Measurements from ENCODE around the gene SNED1. TPM values are rescaled to one million over a fixed set of nuclear protein-coding genes. Genes with fewer than 3 reads are reported as not detected.

SNED1 gene
- total RNA-seq, 1 experiment from 2014 or later, result 18.3 TPM

DNA sequence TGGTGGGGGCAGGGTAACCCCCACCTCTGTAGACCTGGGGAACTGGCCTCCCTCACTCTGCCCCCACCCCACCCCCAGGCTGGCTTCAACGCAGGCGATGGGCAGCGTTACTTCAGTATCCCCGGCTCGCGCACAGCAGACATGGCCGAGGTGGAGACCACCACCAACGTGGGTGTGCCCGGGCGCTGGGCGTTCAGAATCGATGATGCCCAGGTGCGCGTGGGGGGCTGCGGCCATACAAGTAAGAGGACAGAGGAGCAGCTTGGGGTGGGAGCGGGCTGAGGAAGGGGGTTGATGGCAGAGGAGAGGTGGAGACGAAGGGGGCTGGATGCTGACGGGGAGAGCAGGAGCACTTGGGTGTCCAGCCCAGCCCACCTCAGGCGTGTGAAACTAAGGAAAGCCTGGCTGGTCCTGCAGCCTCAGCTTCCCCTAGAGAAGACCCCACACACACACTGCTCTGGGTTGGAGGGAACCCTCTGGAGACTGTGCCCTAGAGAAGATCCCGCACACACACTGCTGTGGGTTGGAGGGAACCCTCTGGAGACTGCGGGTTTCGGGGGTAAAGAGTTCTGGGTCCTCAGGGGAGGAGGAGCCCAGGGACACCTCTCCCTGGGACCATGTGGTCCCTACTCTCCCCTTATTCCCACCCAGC, 36.2 kb downstream of the SNED1 start:
- no peak for DNase-seq (ENCODE audit: low read depth in 1 of 2, low spot score in 2 of 2)
- Histone ChIP-seq H3K4me3 (no peak overlapping the region), H3K4me1 (replicated peaks) (peaks cover 42% of the 10 kb centered on the region), H3K36me3 (peaks cover 51% of the 10 kb centered on the region), H3K9me3 (replicated peaks) (no peaks in the 10 kb centered on the region), H3K27ac (peak overlapping the region; percentile 78), H3K27me3 (replicated peaks) (no peaks in the 10 kb centered on the region)

DNA sequence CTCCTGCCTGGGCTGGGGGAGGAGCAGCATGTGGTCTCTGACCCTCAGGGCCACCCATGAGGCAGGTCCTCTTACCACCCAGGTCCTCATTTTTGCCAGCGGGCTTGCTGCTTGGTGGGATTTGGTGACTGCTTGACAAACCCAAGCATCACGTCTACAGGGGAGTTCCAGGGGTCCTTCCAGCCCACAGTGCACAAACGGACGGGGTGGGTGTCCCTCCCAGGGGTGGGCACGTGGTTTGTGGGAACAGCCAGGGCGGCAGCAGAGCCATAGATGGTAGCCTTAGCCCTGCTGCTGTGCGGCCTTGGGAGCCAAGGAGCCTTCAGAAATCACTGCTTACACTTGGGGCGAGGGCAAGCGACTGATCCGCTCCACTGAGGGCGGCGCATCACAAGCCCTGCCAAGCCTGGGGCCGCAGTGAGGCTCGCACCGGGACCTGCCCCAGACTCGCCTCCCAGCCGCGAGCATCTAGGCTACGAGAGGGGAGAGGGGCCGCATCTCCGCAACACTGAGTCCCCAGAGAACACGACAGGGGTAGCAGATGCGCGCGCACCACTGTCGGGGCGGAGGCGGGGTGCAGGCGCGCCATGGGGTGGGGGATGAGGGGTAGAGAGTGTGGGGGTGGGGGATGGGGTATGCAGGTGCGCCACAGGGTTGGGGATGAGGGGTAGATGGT, 36.9 kb downstream of the SNED1 start:
- Histone ChIP-seq H3K27ac (peak overlapping the region; percentile 78), H3K36me3 (peaks cover 58% of the 10 kb centered on the region), H3K27me3 (replicated peaks) (no peaks in the 10 kb centered on the region), H3K4me3 (peak overlapping the region; percentile 22), H3K9me3 (replicated peaks) (no peaks in the 10 kb centered on the region), H3K4me1 (replicated peaks) (peaks cover 42% of the 10 kb centered on the region)
- DNase-seq (ENCODE audit: low read depth in 1 of 2, low spot score in 2 of 2), result peak; percentile 93 to 94

DNA sequence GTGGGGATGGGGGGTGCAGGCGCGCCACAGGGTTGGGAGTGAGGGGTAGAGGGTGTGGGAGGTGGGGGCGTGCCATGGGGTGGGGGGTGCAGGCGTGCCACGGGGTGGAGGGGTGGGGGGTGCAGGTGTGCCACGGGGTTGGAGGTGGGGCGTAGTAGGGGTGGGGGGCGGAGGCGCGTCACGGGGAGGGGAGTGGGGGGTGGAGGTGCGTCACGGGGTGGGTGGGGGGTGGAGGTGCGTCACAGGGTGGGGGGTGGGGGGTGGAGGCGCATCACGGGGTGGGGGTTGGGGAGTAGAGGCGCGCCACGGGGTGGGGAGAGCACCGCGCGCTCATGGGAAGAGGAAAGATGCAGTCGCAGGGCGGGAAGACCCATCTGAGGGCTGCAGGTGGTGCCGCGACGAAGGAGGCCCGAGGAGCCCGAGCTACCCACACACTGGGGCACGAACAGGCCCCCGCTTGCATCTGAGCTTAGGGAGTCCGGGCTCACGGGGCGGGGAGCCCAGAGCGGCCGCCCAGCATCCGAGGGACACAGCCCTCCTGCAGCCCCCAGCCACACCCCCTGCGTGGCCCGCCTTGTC, 37.5 kb downstream of the SNED1 start:
- DNase-seq (ENCODE audit: low read depth in 1 of 2, low spot score in 2 of 2), result no peak
- peaks cover 42% of the 10 kb centered on the region for H3K4me1 ChIP-seq (replicated peaks)
- H3K27ac ChIP-seq, result peak overlapping the region; percentile 75
- H3K9me3 ChIP-seq (replicated peaks), result no peaks in the 10 kb centered on the region
- H3K36me3 ChIP-seq, result peaks cover 62% of the 10 kb centered on the region
- no peaks in the 10 kb centered on the region for H3K27me3 ChIP-seq (replicated peaks)
- peak overlapping the region; percentile 26 for H3K4me3 ChIP-seq

DNA sequence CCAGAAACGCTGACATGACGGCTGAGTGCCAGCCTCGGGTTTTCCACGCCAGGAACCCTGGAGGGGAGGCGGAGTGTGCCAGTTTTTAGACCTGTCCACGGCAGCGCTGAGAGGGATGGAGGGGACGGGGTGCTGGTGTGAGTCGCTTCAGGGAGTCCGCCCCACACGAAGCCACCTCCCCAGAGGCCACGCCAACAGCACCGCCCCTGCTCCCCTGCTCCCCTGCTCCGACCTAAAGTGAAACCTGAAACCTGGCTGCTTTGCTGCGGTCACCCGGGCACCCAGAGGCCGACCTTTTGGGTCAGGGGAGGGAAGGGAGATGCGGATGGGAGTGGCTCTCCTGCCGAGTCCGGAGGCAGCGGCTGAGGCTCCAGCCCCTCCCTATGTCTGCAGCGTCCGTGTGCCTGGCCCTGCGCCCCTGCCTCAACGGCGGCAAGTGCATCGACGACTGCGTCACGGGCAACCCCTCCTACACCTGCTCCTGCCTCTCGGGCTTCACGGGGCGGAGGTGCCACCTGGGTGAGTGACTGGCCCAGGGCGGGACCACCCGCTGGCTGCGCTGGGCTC, 38.1 kb downstream of the SNED1 start:
- no peaks in the 10 kb centered on the region for H3K9me3 ChIP-seq (replicated peaks)
- peaks cover 42% of the 10 kb centered on the region for H3K4me1 ChIP-seq (replicated peaks)
- peak; percentile 81 to 89 for DNase-seq (ENCODE audit: low read depth in 1 of 2, low spot score in 2 of 2)
- H3K27ac ChIP-seq, result peak overlapping the region; percentile 75
- no peaks in the 10 kb centered on the region for H3K27me3 ChIP-seq (replicated peaks)
- H3K4me3 ChIP-seq, result peak overlapping the region; percentile 26
- H3K36me3 ChIP-seq, result peaks cover 61% of the 10 kb centered on the region

DNA sequence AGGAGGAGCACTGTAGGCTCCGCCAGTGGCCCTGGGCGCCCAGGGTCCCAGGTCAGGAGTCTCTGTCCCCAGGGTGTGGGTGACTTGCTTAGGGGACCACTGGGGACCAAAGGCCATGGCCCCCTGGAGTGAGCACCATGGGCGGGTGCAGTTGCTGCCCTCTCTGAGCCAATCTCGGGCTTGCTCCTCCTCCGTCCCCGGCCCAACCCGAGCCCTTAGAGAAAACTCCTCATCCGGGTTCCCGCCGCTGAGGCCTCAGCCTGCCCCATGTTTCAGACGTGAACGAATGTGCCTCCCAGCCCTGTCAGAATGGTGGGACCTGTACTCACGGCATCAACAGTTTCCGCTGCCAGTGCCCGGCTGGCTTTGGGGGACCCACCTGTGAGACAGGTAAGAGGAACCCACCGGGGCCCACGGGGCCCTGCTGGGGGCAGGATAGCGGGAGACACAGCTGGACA, 38.6 kb downstream of the SNED1 start:
- Histone ChIP-seq H3K4me1 (replicated peaks) (peaks cover 42% of the 10 kb centered on the region), H3K9me3 (replicated peaks) (no peaks in the 10 kb centered on the region), H3K4me3 (peak overlapping the region; percentile 26), H3K27me3 (replicated peaks) (no peaks in the 10 kb centered on the region), H3K27ac (peak overlapping the region; percentile 75), H3K36me3 (peaks cover 66% of the 10 kb centered on the region)
- no peak for DNase-seq (ENCODE audit: low read depth in 1 of 2, low spot score in 2 of 2)

DNA sequence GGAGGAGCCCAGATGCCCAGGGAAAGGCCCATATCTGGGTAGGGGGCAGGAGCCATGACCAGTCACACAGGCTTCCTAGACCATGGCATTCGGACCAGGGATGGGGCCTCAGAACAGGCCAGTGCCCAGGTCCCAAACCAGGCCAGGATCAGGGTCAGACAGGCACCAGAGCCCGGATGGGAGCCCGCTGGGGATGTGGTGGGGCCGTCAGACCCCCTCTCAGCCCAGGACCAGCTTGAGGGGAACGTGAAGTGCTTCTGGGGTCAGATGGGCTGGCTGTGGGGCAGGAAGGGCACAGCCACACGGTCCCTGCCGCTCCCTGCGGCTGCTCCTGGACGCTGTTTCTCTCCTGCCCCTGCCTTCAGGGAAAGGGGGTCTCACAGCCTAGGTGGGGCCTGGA, 39.1 kb downstream of the SNED1 start:
- H3K27me3 ChIP-seq (replicated peaks), result no peaks in the 10 kb centered on the region
- H3K4me1 ChIP-seq (replicated peaks), result peaks cover 42% of the 10 kb centered on the region
- no peaks in the 10 kb centered on the region for H3K9me3 ChIP-seq (replicated peaks)
- no peak overlapping the region for H3K27ac ChIP-seq
- no peak for DNase-seq (ENCODE audit: low read depth in 1 of 2, low spot score in 2 of 2)
- H3K36me3 ChIP-seq, result peaks cover 70% of the 10 kb centered on the region
- H3K4me3 ChIP-seq, result no peak overlapping the region

DNA sequence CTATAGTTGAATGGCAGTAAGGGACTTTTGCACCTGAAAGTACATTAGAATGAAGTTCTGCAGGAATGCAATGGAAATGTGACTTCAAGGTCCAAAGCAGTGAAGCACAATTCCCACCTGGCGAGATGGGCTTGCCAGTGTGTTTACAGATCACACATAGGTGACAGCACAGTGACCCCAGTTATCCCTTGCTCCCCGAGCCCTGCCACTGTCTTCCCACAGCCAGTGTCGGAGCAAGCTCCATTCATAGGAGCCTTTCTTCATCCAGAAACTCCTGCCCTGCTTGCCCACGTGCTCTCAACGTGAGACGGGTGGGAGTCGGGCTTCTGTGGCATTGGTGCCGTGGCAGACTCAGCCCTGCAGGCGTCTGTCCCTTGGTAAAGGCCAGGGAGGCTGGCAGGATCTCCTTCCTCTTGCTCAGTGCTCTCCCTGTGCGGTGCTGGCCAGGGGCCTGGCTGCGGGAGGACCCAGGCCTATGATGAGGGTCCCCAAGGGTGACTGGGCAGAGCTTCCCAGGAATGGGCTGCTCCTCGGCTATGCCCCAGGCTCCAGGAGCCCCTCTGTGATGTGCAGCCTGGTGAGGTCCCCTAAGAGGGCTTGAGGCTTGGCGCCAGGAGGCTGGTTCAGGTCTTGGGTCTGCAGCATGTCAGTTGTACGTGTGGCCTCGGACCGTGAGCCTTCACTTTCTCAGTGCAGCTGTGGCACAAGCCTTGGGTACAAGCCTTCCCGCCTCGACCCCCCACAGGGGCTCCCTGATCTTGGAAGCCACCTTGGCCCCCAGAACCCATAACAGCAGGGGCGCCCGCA, 40.2 kb downstream of the SNED1 start:
- no peak for DNase-seq (ENCODE audit: low read depth in 1 of 2, low spot score in 2 of 2)
- Histone ChIP-seq H3K4me1 (replicated peaks) (peaks cover 38% of the 10 kb centered on the region), H3K27ac (no peak overlapping the region), H3K9me3 (replicated peaks) (no peaks in the 10 kb centered on the region), H3K4me3 (no peak overlapping the region), H3K36me3 (peaks cover 73% of the 10 kb centered on the region), H3K27me3 (replicated peaks) (no peaks in the 10 kb centered on the region)

DNA sequence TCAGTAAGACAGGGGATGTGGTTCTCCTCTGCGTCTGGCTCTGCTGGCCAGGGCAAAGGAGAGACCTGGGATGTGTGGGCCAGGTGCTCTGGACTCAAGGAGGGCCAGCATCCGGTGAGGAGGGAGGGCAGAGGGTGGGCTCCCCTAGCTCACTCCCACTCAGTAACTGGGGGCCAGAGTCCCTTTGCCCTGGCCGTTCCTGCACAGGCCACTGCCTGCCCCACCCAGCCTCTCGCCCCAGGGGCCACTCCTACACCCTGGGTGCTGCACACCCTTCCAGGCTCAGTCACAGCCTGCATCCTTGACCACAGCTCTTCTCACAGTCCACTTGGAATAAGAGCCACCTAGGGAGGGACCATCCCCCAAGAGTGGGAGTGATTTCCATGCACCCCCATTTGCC, 41.0 kb downstream of the SNED1 start:
- Histone ChIP-seq H3K27ac (no peak overlapping the region), H3K27me3 (replicated peaks) (no peaks in the 10 kb centered on the region), H3K9me3 (replicated peaks) (peaks cover 4% of the 10 kb centered on the region; the same call in 1 of the 2 replicates), H3K4me3 (no peak overlapping the region), H3K36me3 (peaks cover 76% of the 10 kb centered on the region), H3K4me1 (replicated peaks) (peaks cover 29% of the 10 kb centered on the region)
- DNase-seq (ENCODE audit: low read depth in 1 of 2, low spot score in 2 of 2), result no peak

DNA sequence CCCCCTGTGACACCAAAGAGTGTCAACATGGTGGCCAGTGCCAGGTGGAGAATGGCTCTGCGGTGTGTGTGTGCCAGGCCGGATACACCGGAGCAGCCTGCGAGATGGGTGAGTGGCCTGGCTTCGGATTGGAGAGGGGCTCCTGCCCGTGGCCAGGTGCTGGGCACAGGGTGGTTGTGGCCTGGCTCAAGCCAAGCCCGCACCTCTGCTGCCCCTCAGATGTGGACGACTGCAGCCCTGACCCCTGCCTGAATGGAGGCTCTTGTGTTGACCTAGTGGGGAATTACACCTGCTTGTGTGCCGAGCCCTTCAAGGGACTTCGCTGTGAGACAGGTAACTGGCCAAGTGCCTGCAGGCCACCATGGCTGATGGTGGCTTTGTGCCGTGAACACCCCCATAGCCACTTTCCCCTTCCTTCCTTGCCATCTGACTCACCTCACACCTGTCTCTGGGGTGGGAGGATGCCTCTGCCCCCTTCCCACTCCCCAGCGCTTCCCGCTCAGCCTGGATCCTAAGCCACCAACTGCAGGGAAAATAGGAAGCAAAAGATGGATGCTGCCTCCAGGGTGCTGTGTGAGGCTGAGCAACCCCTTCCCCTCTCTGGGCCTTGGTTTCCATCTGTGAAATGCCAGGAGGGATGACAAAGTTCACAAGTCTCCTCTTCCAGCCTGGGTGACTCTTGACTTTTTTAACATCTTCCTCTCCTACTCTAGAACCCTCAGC, 41.8 kb downstream of the SNED1 start:
- Histone ChIP-seq H3K9me3 (replicated peaks) (peaks cover 5% of the 10 kb centered on the region; the same call in 1 of the 2 replicates), H3K27me3 (replicated peaks) (no peaks in the 10 kb centered on the region), H3K4me1 (replicated peaks) (peaks cover 21% of the 10 kb centered on the region), H3K4me3 (no peak overlapping the region), H3K36me3 (peaks cover 80% of the 10 kb centered on the region), H3K27ac (no peak overlapping the region)
- DNase-seq (ENCODE audit: low read depth in 1 of 2, low spot score in 2 of 2), result no peak

DNA sequence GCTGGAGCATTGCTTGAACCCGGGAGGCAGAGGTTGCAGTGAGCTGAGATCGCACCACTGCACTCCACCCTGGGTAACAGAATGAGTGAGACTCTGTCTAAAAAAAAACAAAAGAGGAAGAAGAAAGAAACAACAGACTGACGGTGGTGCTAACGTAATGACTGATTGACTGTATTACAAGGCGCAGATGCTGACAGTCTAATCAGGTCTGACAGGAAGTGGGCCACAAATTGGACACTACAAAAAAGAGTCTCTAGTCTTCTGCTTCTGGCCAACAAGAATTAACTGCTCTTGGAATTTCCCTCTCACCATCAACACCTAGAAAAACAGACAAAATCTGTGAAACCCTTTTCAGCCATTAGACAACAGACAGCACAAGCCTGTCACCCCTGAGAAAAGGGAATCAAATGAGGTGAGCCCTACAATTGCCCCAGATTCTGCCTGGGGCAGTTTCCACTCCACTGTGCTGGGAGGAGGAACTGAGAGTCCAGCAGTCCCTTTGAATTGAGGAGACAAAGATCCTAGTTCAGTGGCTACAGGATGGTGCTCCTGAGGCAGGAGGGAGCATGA, 43.3 kb downstream of the SNED1 start:
- no peaks in the 10 kb centered on the region for H3K27me3 ChIP-seq (replicated peaks)
- H3K27ac ChIP-seq, result no peak overlapping the region
- no peak overlapping the region for H3K4me3 ChIP-seq
- DNase-seq (ENCODE audit: low read depth in 1 of 2, low spot score in 2 of 2), result no peak
- peaks cover 15% of the 10 kb centered on the region for H3K4me1 ChIP-seq (replicated peaks)
- H3K36me3 ChIP-seq, result peaks cover 85% of the 10 kb centered on the region
- H3K9me3 ChIP-seq (replicated peaks), result peaks cover 5% of the 10 kb centered on the region; the same call in 1 of the 2 replicates

DNA sequence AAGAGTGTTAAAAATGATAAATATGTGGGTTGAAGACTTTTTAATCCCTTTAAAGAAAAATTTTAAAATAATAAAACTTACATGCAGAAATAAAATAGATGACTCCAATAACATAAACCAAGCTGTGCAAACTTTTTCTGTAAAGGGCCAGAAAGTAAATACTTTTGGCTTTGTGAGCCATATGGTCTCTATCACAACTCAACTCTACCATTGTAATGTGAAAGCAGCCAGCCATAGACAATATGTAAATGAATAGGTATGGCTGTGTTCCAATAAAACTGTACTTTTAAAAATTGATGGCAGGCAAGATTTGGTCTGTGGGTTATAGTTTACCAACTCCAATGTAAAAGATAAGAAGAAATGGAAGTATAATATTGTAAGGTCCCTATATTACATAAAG, 45.2 kb downstream of the SNED1 start:
- H3K9me3 ChIP-seq (replicated peaks), result peaks cover 15% of the 10 kb centered on the region

DNA sequence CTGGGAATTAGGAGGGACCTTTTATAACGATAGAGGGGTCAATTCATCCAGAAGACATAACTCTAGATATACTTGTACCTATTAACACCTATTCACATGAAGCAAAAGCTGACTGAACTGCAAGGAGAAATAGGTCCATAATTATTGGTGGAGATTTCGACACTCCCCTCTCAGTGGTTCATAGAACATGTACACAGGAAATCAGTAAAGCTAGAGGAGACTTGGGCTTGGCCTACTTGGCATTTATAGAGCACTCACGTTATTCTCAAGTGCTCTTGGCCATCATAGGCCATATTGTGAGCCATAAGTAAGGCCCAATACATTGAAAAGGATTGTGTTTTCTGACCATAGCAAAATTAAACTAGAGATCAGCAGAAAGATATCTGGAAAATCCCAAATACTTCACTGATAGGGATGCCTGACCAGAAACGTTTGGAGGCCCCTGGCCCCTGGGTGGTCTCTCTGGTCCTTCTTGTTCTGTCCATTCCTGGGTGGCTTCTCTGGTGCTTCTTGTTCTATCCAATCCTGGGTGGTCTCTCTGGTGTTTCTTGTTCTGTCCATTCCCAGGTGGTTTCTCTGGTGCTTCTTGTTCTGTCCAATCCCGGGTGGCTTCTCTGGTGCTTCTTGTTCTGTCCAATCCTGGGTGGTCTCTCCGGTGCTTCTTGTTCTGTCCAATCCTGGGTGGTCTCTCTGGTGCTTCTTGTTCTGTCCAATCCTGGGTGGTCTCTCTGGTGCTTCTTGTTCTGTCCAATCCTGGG, 49.0 kb downstream of the SNED1 start:
- H3K4me3 ChIP-seq, result no peak overlapping the region
- H3K36me3 ChIP-seq, result peaks cover 78% of the 10 kb centered on the region
- H3K4me1 ChIP-seq (replicated peaks), result peaks cover 23% of the 10 kb centered on the region
- H3K27me3 ChIP-seq (replicated peaks), result no peaks in the 10 kb centered on the region
- peak overlapping the region; percentile 80 for H3K27ac ChIP-seq
- DNase-seq (ENCODE audit: low read depth in 1 of 2, low spot score in 2 of 2), result peak; percentile 81 to 86
- H3K9me3 ChIP-seq (replicated peaks), result peaks cover 16% of the 10 kb centered on the region

More for the DNA sequence above, 45.2 kb downstream of the SNED1 start:
- peaks cover 74% of the 10 kb centered on the region for H3K36me3 ChIP-seq
- H3K27me3 ChIP-seq (replicated peaks), result no peaks in the 10 kb centered on the region
- DNase-seq (ENCODE audit: low read depth in 1 of 2, low spot score in 2 of 2), result no peak
- peaks cover 19% of the 10 kb centered on the region for H3K4me1 ChIP-seq (replicated peaks)
- H3K4me3 ChIP-seq, result no peak overlapping the region
- H3K27ac ChIP-seq, result no peak overlapping the region
